Type B pancreatic cell (in vitro differentiated cells): Measurements from ENCODE around the gene SMIM30. TPM values are rescaled to one million over a fixed set of nuclear protein-coding genes. Genes with fewer than 3 reads are reported as not detected.
"Not testable (repeated sequence)": the region's sequence is repeated elsewhere in the genome, so short reads cannot be mapped to it uniquely, and the experiment has no call there.

ENCODE experiments used
- DNase-seq: peaks from one replicate; pipeline ENCODE4 v3.0.0; 2021; ENCODE audit warnings: mixed read lengths; ENCODE audit not compliant: unreplicated experiment; ENCODE audit errors: extremely low spot score
- H3K27ac Mint-ChIP-seq: 2 replicates; pipeline ENCODE4 v1.8.0; 2021; ENCODE audit warnings: mild to moderate bottlenecking, mixed read lengths
- H3K27me3 Mint-ChIP-seq: 2 replicates; pipeline ENCODE4 v1.8.0; 2021; ENCODE audit warnings: mixed read lengths
- H3K36me3 Mint-ChIP-seq: 2 replicates; pipeline ENCODE4 v1.8.0; 2021; ENCODE audit warnings: mixed read lengths
- H3K4me1 Mint-ChIP-seq: one replicate; pipeline ENCODE4 v1.8.0; 2021; ENCODE audit warnings: mixed read lengths; ENCODE audit not compliant: unreplicated experiment
- H3K4me3 Mint-ChIP-seq: 2 replicates; pipeline ENCODE4 v1.8.0; 2021; ENCODE audit warnings: mild to moderate bottlenecking, mixed read lengths
- H3K9me3 Mint-ChIP-seq: 2 replicates; pipeline ENCODE4 v1.8.0; 2021; ENCODE audit warnings: mixed read lengths
- total RNA-seq: library from RNA; stranded (reverse); gene quantifications from 2 replicates; pipeline ENCODE4 v1.2.1, GENCODE V29; 2021; ENCODE audit warnings: low replicate concordance
- TF ChIP-seq, protein P1 (sequence below): fragments of 200-600 bp; sonication (generic); conservative IDR thresholded peaks from 2 replicates; pipeline ENCODE4 v1.5.0; 2021; ENCODE audit warnings: antibody characterized with exemption, mild to moderate bottlenecking

SMIM30 gene
- total RNA-seq, 1 donor from 2014 or later = 43.6 TPM

- Mint-ChIP-seq H3K27ac (no peak overlapping the region), H3K4me1 (peaks cover 10% of the 10 kb centered on the region), H3K4me3 (no peak overlapping the region), H3K36me3 (peaks cover 3% of the 10 kb centered on the region), H3K9me3 (no peaks in the 10 kb centered on the region), H3K27me3 (no peaks in the 10 kb centered on the region)
- TF ChIP-seq, protein P1, sequence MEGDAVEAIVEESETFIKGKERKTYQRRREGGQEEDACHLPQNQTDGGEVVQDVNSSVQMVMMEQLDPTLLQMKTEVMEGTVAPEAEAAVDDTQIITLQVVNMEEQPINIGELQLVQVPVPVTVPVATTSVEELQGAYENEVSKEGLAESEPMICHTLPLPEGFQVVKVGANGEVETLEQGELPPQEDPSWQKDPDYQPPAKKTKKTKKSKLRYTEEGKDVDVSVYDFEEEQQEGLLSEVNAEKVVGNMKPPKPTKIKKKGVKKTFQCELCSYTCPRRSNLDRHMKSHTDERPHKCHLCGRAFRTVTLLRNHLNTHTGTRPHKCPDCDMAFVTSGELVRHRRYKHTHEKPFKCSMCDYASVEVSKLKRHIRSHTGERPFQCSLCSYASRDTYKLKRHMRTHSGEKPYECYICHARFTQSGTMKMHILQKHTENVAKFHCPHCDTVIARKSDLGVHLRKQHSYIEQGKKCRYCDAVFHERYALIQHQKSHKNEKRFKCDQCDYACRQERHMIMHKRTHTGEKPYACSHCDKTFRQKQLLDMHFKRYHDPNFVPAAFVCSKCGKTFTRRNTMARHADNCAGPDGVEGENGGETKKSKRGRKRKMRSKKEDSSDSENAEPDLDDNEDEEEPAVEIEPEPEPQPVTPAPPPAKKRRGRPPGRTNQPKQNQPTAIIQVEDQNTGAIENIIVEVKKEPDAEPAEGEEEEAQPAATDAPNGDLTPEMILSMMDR = no peak
- DNase-seq = no peak
Observed at GRCh38 chr7:113120647-113121046, 2.3 kb upstream of the SMIM30 start.

GRCh38 chr7:113119429-113119828 lies 1.1 kb upstream of the SMIM30 start:
- TF ChIP-seq, protein P1 = no peak
- Mint-ChIP-seq H3K9me3 (no peaks in the 10 kb centered on the region), H3K4me1 (peaks cover 10% of the 10 kb centered on the region), H3K27ac (no peak overlapping the region), H3K4me3 (peak overlapping the region; percentile 97), H3K27me3 (no peaks in the 10 kb centered on the region), H3K36me3 (peaks cover 3% of the 10 kb centered on the region)
- DNase-seq = no peak

- peak overlapping the region; percentile 97 for H3K4me3 Mint-ChIP-seq
- H3K27ac Mint-ChIP-seq = peak overlapping the region; percentile 84
- DNase-seq, H3K36me3 Mint-ChIP-seq, H3K27me3 Mint-ChIP-seq, H3K9me3 Mint-ChIP-seq: not testable (repeated sequence)
- peaks cover 10% of the 10 kb centered on the region for H3K4me1 Mint-ChIP-seq
Observed at GRCh38 chr7:113117374-113117774, 980 bp downstream of the SMIM30 start.

GRCh38 chr7:113113912-113114311 lies 4.4 kb downstream of the SMIM30 start:
- H3K27me3 Mint-ChIP-seq = no peaks in the 10 kb centered on the region
- DNase-seq = no peak
- H3K4me1 Mint-ChIP-seq = peaks cover 14% of the 10 kb centered on the region
- H3K36me3 Mint-ChIP-seq = peaks cover 7% of the 10 kb centered on the region
- no peak overlapping the region for H3K4me3 Mint-ChIP-seq
- TF ChIP-seq, protein P1 = peak; percentile 24
- no peaks in the 10 kb centered on the region for H3K9me3 Mint-ChIP-seq
- H3K27ac Mint-ChIP-seq = no peak overlapping the region

- H3K27ac Mint-ChIP-seq = peak overlapping the region; percentile 64
- no peaks in the 10 kb centered on the region for H3K27me3 Mint-ChIP-seq
- peak overlapping the region; percentile 33 for H3K4me3 Mint-ChIP-seq
- H3K9me3 Mint-ChIP-seq = no peaks in the 10 kb centered on the region
- TF ChIP-seq, protein P1 = no peak
- no peak for DNase-seq
- peaks cover 4% of the 10 kb centered on the region for H3K36me3 Mint-ChIP-seq
- H3K4me1 Mint-ChIP-seq = peaks cover 4% of the 10 kb centered on the region
Observed at GRCh38 chr7:113109718-113110117, 8.6 kb downstream of the SMIM30 start.

GRCh38 chr7:113100121-113100603 lies 18.2 kb downstream of the SMIM30 start:
- no peaks in the 10 kb centered on the region for H3K4me1 Mint-ChIP-seq
- TF ChIP-seq, protein P1 = no peak
- no peak for DNase-seq
- H3K9me3 Mint-ChIP-seq = no peaks in the 10 kb centered on the region
- no peaks in the 10 kb centered on the region for H3K36me3 Mint-ChIP-seq
- no peaks in the 10 kb centered on the region for H3K27me3 Mint-ChIP-seq
- peak overlapping the region; percentile 21 for H3K4me3 Mint-ChIP-seq
- H3K27ac Mint-ChIP-seq = peak overlapping the region; percentile 18
